Adrenal gland (tissue), 12 donors: ENCODE results near the gene MADD. TPM values are rescaled to one million over a fixed set of nuclear protein-coding genes. Genes with fewer than 3 reads are reported as not detected.
"Not testable (repeated sequence)": the region's sequence is repeated elsewhere in the genome, so short reads cannot be mapped to it uniquely, and the experiment has no call there.

Source experiments
- DNase-seq, 7 donors: peaks; one replicate each; pipeline ENCODE4 v3.0.0-alpha.2; 2019 to 2020
- H3K27ac ChIP-seq, 5 donors: fragments of 200-600 bp; sonication (generic) in 4 of 5; 1 replicate in 3 of 5; 2 replicates in 2 of 5; pipeline versions ENCODE4 v1.5.1 to v1.8.0; 2016 to 2020; ENCODE audit warnings: mild to moderate bottlenecking in 1 of 5
- H3K27me3 ChIP-seq: fragments of 200-600 bp; 2 replicates; pipeline ENCODE4 v1.8.0; 2021
- H3K36me3 ChIP-seq, 2 donors: fragments of 200-600 bp; replicated peaks in 1 of 2; 1 replicate in 1 of 2; 2 replicates in 1 of 2; pipeline versions ENCODE4 v1.5.1 to v1.8.0; 2018 to 2022
- H3K4me1 ChIP-seq, 2 donors: fragments of 200-600 bp; replicated peaks in 1 of 2; 1 replicate in 1 of 2; 2 replicates in 1 of 2; pipeline versions ENCODE4 v1.5.1 to v1.8.0; 2018 to 2021
- H3K4me3 ChIP-seq, 4 donors: fragments of 200-600 bp; sonication (generic) in 3 of 4; one replicate each; pipeline ENCODE4 v1.5.1; 2016 to 2018
- H3K9me3 ChIP-seq, 3 donors: fragments of 200-600 bp; sonication (generic) in 1 of 3; replicated peaks in 1 of 3; 1 replicate in 2 of 3; 2 replicates in 1 of 3; pipeline versions ENCODE4 v1.5.1 to v1.8.0; 2016 to 2021
- CTCF ChIP-seq, 6 experiments: fragments of 450-650 bp in 4 of 6; fragments of 200-600 bp in 2 of 6; sonication (generic) in 1 of 6; IDR thresholded peaks; 1 replicate in 5 of 6; 2 replicates in 1 of 6; pipeline versions ENCODE4 v1.5.1 to v1.8.0; 2016 to 2021; ENCODE audit warnings: antibody characterized with exemption in 6 of 6, mild to moderate bottlenecking in 2 of 6, moderate library complexity in 1 of 6
- POLR2A ChIP-seq, 2 donors: fragments of 450-650 bp; IDR thresholded peaks; one replicate each; pipeline ENCODE4 v1.6.1; 2017; ENCODE audit warnings: antibody characterized with exemption in 2 of 2, mild to moderate bottlenecking in 2 of 2, moderate library complexity in 1 of 2
- WGBS, 4 donors: extraction: QIAGEN DNeasy Blood & Tissue Kit in 2 of 4; methylation state at CpG; one replicate each; pipeline versions ENCODE4 v1.1.5 to v1.1.7; 2013 to 2017; 5-methylcytosine and 5-hydroxymethylcytosine counted together
- intact Hi-C, 2 donors: fragments of 100-400 bp; cut with DNase I; formaldehyde crosslinking; loops; one replicate each; pipeline versions ENCODE4 v1.14.1 to v1.15.0; 2022 to 2023
- polyA plus RNA-seq, 3 donors: library from polyadenylated mRNA; stranded (reverse); fragments of 200-250 nt in 2 of 3; fragments of 350-450 nt in 1 of 3; fragmentation: Illumina TruSeq in 1 of 3; extraction: RNeasy Lipid Tissue Mini Kit (QIAGEN cat#74804) in 1 of 3; gene quantifications; one replicate each; pipeline ENCODE4 v1.2.3, GENCODE V29; 2013 to 2014
- total RNA-seq, 9 donors: library from RNA; depleted of rRNA in 4 of 9; stranded (reverse); fragments of >200 nt in 4 of 9; fragments of 120-200 nt in 1 of 9; fragmentation: NEBNext Ultra II Directional in 1 of 9; extraction: Animal tissue kit (Norgen Biotek cat#: 25700) in 1 of 9; gene quantifications; one replicate each; pipeline versions ENCODE4 v1.1.0 to v1.2.4, GENCODE V29; 2013 to 2023
- donor health status: healthy with polysubstance abuse.
- donor health status: Bipolar disorder and iron deficiency.
- donor health status: DM: yes; HTN: yes; CAD: no.
- donor health status: DM: no; HTN: no; CAD: no.
- donor health status: DM: no; HTN: no; CAD: no.
- donor health status: DM: yes; HTN: yes; CAD: no.

Gene MADD
- total and polyA plus RNA-seq, 12 donors = 33.4 to 83.0 (median 49.2) TPM

GRCh38 chr11:47306484-47306844 is 36.5 kb downstream of the MADD start:
- Histone ChIP-seq H3K4me1 (no peaks in the 10 kb centered on the region), H3K9me3 (peaks cover 0 to 8% (median 0%) of the 10 kb centered on the region in 3 donors), H3K36me3 (peaks cover 0 to 91% of the 10 kb centered on the region in 2 donors), H3K4me3 (no peak overlapping the region), H3K27me3 (no peaks in the 10 kb centered on the region), H3K27ac (no peak overlapping the region)
- WGBS, 4 donors = 33 to 100% (median 92%) methylated on average over 1 of the region's 1 CpG
- peak in 1 of 7 donors; percentile 30 for DNase-seq
- TF ChIP-seq POLR2A (IDR thresholded peaks at IDR 0.05) = no peak
- TF ChIP-seq CTCF (IDR thresholded peaks at IDR 0.05) = no peak
- intact Hi-C loops = no loop called here

DNA sequence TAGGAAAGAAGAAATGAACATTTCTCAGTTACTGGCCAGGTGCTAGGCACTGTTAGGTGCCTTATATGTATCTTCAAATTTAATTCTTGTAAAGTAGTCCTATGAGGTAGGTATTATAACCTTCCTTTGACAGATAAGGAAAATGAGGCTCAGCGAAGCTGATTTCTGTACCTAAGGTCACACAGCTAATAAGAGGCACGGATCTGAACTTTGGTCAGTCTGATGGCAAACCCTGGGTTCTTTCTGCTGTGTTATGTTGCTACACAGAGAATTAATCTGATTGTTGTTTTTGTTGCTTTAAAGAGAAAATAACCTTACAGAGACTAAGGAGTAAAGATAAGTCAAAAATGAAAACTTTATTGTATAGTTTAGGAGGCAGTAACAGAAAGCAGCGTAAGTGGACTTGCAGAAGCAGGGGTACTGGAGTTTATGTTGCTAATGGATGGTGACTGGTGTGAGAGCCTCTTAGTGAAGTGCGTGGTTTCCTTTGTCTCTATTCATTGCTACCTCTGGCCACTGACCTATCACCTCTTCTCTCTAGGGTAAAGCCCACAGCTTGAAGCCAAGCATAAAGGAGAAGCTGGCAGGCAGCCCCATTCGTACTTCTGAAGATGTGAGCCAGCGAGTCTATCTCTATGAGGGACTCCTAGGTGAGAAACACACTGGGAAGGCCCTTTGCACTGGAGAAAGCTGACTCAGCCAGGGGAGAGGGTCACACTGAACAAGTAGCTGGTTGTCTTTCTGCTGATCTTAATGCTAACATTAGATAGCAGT is 38.3 kb downstream of the MADD start:
- H3K27me3 ChIP-seq = no peaks in the 10 kb centered on the region
- H3K27ac ChIP-seq = no peak overlapping the region
- DNase-seq = peak in 1 of 7 donors; percentile 25
- intact Hi-C loops = no loop called here
- no peak overlapping the region for H3K4me3 ChIP-seq
- 88 to 94% (median 90%) methylated on average over 6 of the region's 6 CpGs for WGBS, 4 donors
- H3K4me1 ChIP-seq = no peaks in the 10 kb centered on the region
- H3K36me3 ChIP-seq = peaks cover 0 to 91% of the 10 kb centered on the region in 2 donors
- no peaks in the 10 kb centered on the region for H3K9me3 ChIP-seq
- TF ChIP-seq CTCF (IDR thresholded peaks at IDR 0.05) (no peak), POLR2A (IDR thresholded peaks at IDR 0.05) (no peak)

DNA sequence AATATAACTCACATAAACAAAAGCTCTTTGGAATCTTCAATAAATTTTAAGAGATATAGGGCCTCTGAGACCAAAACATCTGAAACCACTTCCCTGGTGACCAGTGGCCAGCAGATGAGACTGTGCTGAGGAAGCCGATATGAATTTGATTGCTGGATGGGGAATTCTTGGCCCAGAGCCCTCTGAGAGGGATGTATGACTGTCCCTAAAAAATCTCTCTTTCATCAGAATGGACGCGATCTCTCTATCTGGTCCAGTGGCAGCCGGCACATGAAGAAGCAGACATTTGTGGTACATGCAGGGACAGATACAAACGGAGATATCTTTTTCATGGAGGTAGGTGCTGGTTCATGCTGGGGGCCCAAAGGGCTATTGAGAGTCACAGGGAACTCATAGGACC is 45.1 kb downstream of the MADD start:
- no peaks in the 10 kb centered on the region for H3K4me1 ChIP-seq
- peak in 1 of 7 donors; percentile 35 for DNase-seq
- TF ChIP-seq POLR2A (IDR thresholded peaks at IDR 0.05) (no peak), CTCF (IDR thresholded peaks at IDR 0.05) (no peak)
- intact Hi-C loops = no loop called here
- no peaks in the 10 kb centered on the region for H3K27me3 ChIP-seq
- no peak overlapping the region for H3K4me3 ChIP-seq
- 81 to 86% (median 83%) methylated on average over 5 of the region's 5 CpGs for WGBS, 4 donors
- H3K36me3 ChIP-seq = peaks cover 0 to 85% of the 10 kb centered on the region in 2 donors
- H3K9me3 ChIP-seq = no peaks in the 10 kb centered on the region
- no peak overlapping the region for H3K27ac ChIP-seq

- H3K27me3 ChIP-seq, H3K4me1 ChIP-seq, H3K9me3 ChIP-seq, H3K27ac ChIP-seq, intact Hi-C loops, H3K4me3 ChIP-seq: not testable (repeated sequence)
- H3K36me3 ChIP-seq = peaks cover 0 to 77% of the 10 kb centered on the region in 2 donors
- 87 to 96% (median 92%) methylated on average over 8 of the region's 8 CpGs for WGBS, 4 donors
- peak in 1 of 7 donors; percentile 34 for DNase-seq
Observed at GRCh38 chr11:47316501-47316900, 46.6 kb downstream of the MADD start.
